SK-MEL-5 (cell line): ENCODE results near the gene NPB. TPM values are rescaled to one million over a fixed set of nuclear protein-coding genes. Genes with fewer than 3 reads are reported as not detected.

Experiments used
- DNase-seq: peaks from one replicate; pipeline ENCODE4 v3.0.0-alpha.2; 2016; ENCODE audit warnings: low read depth, low spot score
- in situ Hi-C: cut with HindIII; loops from 2 replicates; pipeline ENCODE4 v1.10.0; 2016; ENCODE audit warnings: low sequenced_read_pairs, high pct_unique_total_duplicates, low pct_unique_long_range_greater_than_20kb
- total RNA-seq: library from RNA; depleted of rRNA; stranded (reverse); fragments of >200 nt; shearing (Covaris generic); gene quantifications from 2 replicates; pipeline ENCODE4 v1.2.3, GENCODE V29; 2014; rRNA removed

The NPB gene
- total RNA-seq, 1 experiment from 2014 or later: 0.34 TPM

DNA sequence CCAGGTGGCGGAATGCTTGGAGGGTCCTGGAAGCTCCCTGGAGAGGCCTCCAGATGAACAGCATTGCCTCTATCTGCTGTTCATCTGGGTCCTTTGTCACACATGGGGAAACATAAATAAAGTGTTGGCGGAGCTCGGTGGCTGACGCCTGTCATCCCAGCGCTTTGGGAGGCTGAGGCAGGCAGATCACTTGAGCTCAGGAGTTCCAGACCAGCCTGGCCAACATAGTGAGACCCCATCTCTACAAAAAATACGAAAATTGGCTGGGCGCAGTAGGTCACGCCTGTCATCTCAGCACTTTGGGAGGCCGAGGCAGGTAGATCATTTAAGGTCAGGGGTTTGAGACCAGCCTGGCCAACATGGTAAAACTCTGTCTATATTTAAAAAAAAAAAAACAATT, 42.8 kb downstream of the NPB start:
- in situ Hi-C loops: no loop called here
- no peak for DNase-seq

DNA sequence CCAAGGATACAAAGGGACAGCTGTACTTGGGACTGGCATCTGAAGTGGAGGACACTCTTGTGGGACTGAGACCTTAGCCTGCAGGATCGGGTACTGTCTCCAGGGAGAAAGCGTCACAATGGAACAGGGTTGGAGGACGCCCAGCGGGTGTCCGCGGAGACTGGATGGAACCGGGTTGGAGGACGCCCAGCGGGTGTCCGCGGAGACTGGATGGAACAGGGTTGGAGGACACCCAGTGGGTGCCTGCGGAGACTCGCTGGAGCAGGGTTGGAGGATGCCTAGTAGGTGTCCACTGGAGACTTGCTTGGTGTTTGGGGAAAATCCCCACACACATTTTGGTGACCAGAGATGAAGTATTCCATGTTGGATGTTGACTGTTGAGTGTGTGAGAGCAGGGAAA, 45.2 kb downstream of the NPB start, which contains the start of gene MYADML2:
Gene MYADML2 (minus strand): TSS at position 45 of the 400 bp plus-strand sequence. CDS start 5,492 bp downstream, outside the sequence.
- in situ Hi-C loops: no loop called here
- DNase-seq: no peak

- in situ Hi-C loops: no loop called here
- DNase-seq: no peak
These were observed 46.8 kb downstream of the NPB start for GRCh38 chr17:81948635-81949378.

GRCh38 chr17:81950501-81950900, 48.5 kb downstream of the NPB start:
- in situ Hi-C loops: no loop called here
- DNase-seq: no peak

DNA sequence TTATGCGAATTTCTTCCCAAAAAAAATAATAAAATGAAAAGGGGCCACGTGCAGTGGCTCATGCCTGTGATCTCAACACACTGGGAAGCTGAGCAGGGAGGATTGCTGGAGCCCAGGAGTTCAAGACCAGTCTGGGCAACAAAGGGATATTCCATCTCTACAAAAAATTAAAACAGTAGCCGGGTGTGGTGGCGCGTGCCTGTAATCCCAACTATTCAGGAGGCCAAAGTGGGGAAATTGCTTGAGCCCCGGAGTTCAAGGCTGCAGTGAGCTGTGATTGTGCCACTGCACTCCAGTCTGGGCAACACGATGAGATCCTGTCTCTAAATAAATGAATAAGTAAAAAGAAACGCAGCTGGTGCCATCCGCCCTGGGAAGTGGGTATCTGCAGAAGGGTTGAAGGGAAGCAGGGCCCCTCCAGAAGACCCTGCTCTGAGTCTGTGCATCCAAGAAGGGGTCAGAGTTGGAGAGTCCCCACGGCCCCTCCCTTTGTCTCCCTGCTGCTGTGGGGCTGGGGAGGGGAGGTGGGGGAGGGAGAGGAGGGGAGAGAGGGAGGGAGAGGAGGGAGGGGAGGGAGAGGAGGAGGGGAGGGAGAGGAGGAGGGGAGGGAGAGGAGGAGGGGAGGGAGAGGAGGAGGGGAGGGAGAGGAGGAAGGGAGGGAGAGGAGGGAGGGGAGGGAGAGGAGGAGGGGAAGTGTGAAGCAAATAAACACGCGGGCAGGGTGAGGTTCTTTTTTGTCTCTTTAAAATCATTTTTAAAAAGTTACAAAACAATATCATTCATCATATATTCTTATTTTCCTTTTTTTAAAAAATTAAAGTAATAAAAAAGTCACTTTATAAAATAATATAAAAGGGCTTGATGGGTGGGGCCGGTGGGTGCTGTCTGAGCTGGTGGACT, 50.0 kb downstream of the NPB start:
- in situ Hi-C loops: no loop called here
- DNase-seq: no peak

Other genes with a start within 250 kb of the NPB start
- 0.67 TPM in 1 of 2 replicates, not detected in the other for gene PDE6G, start 245.7 kb upstream of the NPB start, total RNA-seq
- gene OXLD1, start 235.6 kb upstream of the NPB start, total RNA-seq: 96.8 and 106 TPM in 2 replicates
- 52.0 and 56.8 TPM in 2 replicates for gene CCDC137, start 235.5 kb upstream of the NPB start, total RNA-seq
- gene ARL16, start 218.4 kb upstream of the NPB start, total RNA-seq: 46.1 and 52.5 TPM in 2 replicates
- gene HGS, start 218.2 kb upstream of the NPB start, total RNA-seq: 155 and 174 TPM in 2 replicates
- 24.9 and 29.5 TPM in 2 replicates for gene MRPL12, start 198.9 kb upstream of the NPB start, total RNA-seq
- gene SLC25A10, start 190.0 kb upstream of the NPB start, total RNA-seq: 45.5 and 50.6 TPM in 2 replicates
- not detected in 2 replicates for gene GCGR, start 98.1 kb upstream of the NPB start, total RNA-seq
- gene MCRIP1, start 68.9 kb upstream of the NPB start, total RNA-seq: 144 and 162 TPM in 2 replicates
- gene PPP1R27, start 67.2 kb upstream of the NPB start, total RNA-seq: 0.56 and 0.63 TPM in 2 replicates
- 1,826 and 1,949 TPM in 2 replicates for gene P4HB, start 41.7 kb upstream of the NPB start, total RNA-seq
- gene ARHGDIA, start 30.9 kb upstream of the NPB start, total RNA-seq: 288 and 306 TPM in 2 replicates
- 245 and 252 TPM in 2 replicates for gene ALYREF, start 10.7 kb upstream of the NPB start, total RNA-seq
- 315 and 336 TPM in 2 replicates for gene ANAPC11, start 10.5 kb upstream of the NPB start, total RNA-seq
- 86.6 and 105 TPM in 2 replicates for gene PCYT2, start 9.2 kb downstream of the NPB start, total RNA-seq
- gene SIRT7, start 15.9 kb downstream of the NPB start, total RNA-seq: 23.6 and 24.7 TPM in 2 replicates
- 73.1 and 73.9 TPM in 2 replicates for gene MAFG, start 25.5 kb downstream of the NPB start, total RNA-seq
- 335 and 351 TPM in 2 replicates for gene PYCR1, start 35.1 kb downstream of the NPB start, total RNA-seq
- not detected in 2 replicates for gene MYADML2, start 45.0 kb downstream of the NPB start, total RNA-seq
- 3.0 TPM in 2 replicates for gene NOTUM, start 58.9 kb downstream of the NPB start, total RNA-seq
- 80.5 and 81.9 TPM in 2 replicates for gene ASPSCR1, start 75.4 kb downstream of the NPB start, total RNA-seq
- 130 and 134 TPM in 2 replicates for gene CENPX, start 120.6 kb downstream of the NPB start, total RNA-seq
- 33.7 and 40.4 TPM in 2 replicates for gene LRRC45, start 121.1 kb downstream of the NPB start, total RNA-seq
- 38.0 and 45.8 TPM in 2 replicates for gene RAC3, start 129.4 kb downstream of the NPB start, total RNA-seq
- 120 and 129 TPM in 2 replicates for gene DCXR, start 135.5 kb downstream of the NPB start, total RNA-seq
- 29.2 and 29.3 TPM in 2 replicates for gene RFNG, start 149.6 kb downstream of the NPB start, total RNA-seq
- 284 and 295 TPM in 2 replicates for gene GPS1, start 149.7 kb downstream of the NPB start, total RNA-seq
- 182 and 198 TPM in 2 replicates for gene DUS1L, start 163.6 kb downstream of the NPB start, total RNA-seq
- gene FASN, start 196.0 kb downstream of the NPB start, total RNA-seq: 147 and 184 TPM in 2 replicates